ENCODE measurements around the gene ARHGAP26.

ARHGAP26 gene

DNA sequence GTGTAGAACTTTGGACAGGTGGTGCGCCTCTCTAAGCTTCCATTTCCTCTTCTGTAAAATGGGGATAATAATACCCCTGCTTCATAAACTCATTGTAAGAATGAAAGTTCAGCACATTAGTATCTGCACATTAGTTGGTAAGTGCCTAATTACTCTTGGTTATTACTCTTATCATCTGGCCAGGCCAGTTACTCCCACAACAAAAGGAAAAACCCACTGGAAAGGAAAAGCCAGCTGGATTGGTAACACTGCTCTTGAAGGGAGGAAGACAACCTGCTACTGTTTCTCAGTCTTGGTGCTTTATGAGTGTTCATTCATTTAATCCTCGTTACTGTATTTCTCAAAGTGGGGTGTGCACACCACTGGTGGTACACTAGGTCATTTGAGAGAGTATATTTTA is 251.4 kb downstream of the ARHGAP26 start:
- DNase-seq (ENCODE audit: low spot score) = no peak
- TF ChIP-seq, protein P1, sequence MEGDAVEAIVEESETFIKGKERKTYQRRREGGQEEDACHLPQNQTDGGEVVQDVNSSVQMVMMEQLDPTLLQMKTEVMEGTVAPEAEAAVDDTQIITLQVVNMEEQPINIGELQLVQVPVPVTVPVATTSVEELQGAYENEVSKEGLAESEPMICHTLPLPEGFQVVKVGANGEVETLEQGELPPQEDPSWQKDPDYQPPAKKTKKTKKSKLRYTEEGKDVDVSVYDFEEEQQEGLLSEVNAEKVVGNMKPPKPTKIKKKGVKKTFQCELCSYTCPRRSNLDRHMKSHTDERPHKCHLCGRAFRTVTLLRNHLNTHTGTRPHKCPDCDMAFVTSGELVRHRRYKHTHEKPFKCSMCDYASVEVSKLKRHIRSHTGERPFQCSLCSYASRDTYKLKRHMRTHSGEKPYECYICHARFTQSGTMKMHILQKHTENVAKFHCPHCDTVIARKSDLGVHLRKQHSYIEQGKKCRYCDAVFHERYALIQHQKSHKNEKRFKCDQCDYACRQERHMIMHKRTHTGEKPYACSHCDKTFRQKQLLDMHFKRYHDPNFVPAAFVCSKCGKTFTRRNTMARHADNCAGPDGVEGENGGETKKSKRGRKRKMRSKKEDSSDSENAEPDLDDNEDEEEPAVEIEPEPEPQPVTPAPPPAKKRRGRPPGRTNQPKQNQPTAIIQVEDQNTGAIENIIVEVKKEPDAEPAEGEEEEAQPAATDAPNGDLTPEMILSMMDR (IDR thresholded peaks at IDR 0.05) = no peak
- Histone ChIP-seq H3K27ac (no peak overlapping the region), H3K4me3 (no peak overlapping the region)

DNA sequence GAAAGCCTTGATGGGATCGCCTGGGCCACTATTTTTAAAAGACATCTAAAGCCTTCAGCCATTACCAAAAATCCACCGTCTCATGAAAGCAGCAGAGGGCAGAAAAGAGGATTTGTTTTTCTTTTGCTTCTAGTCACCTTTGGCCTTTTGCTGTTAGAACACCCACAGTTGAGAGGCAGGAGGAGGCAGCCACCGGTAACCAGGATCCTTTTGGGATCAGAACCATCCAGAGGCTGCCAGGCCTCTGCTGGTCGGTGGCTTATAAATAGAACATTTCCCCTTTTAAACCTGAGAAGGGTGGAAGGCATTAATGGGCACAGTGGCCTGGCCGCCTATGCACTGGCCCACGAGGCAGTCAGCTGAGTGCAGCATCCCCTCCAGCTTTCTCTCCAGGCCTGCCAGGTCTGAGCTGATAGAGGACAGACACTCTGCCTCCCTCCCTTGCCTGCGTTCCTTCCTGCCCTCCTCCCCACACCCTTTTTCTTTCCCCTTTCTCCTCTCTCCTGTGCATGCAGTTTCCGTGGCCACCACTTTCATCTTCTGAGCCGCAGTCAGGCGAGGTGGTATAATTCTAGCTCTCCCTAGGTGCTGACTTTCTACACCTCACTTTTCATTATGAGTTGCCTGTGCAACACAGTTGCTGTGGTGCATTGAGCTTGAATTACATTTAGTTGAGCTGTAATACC is 253.4 kb downstream of the ARHGAP26 start:
- no peak overlapping the region for H3K4me3 ChIP-seq
- peak overlapping the region in 1 of 2 donors; percentile 59 for H3K27ac ChIP-seq
- TF ChIP-seq, protein P1 (IDR thresholded peaks at IDR 0.05) = no peak
- no peak for DNase-seq (ENCODE audit: low spot score)

DNA sequence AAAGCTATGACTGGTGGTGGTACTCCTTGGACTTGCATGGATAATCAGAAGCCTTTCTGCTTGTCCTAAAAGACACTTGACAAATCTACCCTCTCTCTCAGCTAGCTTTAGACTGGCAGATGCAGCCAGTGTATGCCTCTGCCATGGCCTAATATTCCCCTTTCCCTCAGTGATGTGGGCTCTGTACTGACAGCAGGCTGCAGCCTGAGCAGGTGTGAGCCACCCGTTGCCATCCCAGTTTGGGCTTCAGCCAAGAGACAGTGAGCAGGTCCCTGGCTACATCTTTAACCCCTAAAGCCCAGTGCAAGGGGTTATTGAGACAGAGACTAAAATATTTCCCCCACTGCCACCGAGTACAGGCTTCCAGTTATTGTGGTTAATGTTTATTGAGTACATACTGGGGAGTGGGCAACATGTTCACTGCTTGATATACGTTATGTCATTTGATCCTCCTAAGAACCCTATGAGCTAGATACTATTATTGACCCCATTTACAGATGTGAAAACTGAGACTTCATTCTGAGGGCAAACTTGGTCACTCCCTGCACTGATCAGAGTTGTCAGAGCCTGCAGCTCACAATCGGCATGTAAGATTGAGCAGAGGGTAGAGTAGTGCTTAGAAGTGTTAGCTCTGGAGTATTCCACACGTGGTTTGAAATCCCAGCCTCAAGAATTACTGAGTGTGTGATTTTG is 254.2 kb downstream of the ARHGAP26 start:
- TF ChIP-seq, protein P1 (IDR thresholded peaks at IDR 0.05) = no peak
- Histone ChIP-seq H3K27ac (no peak overlapping the region), H3K4me3 (no peak overlapping the region)
- no peak for DNase-seq (ENCODE audit: low spot score)

DNA sequence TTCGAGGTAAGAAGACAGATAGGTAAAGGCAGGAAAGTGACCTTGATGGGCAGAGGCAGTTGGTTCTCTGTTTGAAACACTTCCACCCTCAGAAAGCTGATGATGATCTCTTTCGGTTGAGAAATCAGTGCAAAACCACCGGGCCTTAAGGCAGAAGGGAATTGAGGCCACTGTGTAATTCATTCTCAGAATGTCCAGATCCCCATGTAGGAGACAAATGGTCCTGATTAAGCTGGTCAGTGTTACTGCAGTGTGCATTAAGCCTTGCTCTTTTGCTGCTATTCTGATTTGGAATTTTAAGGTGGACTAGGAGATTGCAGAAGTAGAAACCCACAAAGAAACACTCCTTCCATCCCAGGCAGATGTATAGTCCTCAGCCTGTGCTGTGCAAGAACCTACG is 255.2 kb downstream of the ARHGAP26 start:
- DNase-seq (ENCODE audit: low spot score) = no peak
- TF ChIP-seq, protein P1 (IDR thresholded peaks at IDR 0.05) = no peak
- Histone ChIP-seq H3K4me3 (no peak overlapping the region), H3K27ac (no peak overlapping the region)

DNA sequence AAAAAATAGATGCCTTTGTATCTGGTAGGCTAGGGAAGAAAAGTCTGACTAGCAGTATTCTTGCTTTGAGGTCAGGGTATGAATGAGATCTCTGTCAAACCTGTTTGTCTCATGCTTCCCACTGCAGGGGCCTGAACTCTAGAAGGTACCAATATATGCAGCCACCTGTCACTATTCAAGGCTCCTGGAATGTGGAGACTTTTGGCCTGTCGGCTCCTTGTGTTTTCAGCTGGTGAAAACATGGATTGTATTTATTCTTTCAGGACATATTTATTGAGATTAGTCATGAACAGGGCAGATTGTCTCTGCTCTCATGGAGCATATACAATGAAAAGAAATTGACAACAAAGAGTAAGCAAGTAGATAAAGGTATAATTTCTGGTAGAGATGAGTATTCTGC is 255.8 kb downstream of the ARHGAP26 start:
- no peak for DNase-seq (ENCODE audit: low spot score)
- no peak overlapping the region for H3K4me3 ChIP-seq
- no peak overlapping the region for H3K27ac ChIP-seq
- TF ChIP-seq, protein P1 (IDR thresholded peaks at IDR 0.05) = no peak

DNA sequence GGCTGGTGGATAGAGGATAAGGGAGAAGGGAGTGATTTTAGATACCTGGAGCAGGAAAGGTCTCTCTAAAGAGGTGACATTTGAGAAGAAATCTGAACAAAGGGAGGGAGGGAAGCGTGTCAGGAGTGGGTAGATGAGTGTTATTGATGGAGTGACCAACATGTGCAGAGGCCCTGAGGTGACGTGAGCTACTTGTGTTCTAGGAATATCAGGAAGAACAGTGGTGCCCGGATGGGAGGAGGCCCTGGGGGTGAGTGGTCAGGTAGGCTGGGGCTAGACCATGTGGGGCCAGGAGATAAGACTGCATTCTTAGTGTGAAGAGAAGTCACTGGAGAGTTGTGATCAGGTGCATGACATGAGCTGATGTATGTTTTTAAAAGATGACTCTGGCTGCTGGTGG is 256.2 kb downstream of the ARHGAP26 start:
- TF ChIP-seq, protein P1 (IDR thresholded peaks at IDR 0.05) = no peak
- DNase-seq (ENCODE audit: low spot score) = no peak
- Histone ChIP-seq H3K4me3 (no peak overlapping the region), H3K27ac (no peak overlapping the region)

DNA sequence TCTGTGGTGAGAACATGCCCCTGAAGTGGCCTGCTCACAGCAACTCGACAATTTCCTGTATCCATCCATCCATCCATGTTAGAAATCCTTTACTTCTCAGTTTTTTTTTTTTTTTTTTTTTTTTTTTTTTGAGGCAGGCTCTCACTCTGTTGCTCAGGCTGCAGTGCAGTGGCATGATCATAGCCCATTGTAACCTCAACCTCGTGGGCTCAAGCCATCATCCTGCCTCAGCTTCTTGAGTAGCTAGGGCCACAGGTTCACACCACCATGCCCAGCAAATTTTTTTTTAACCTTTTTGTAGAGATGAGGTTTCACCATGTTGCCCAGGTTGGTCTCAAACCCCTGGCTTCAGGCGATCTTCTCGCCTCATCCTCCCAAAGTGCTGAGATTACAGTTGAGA is 259.1 kb downstream of the ARHGAP26 start:
- Histone ChIP-seq H3K27ac (no peak overlapping the region), H3K4me3 (no peak overlapping the region)
- TF ChIP-seq, protein P1 (IDR thresholded peaks at IDR 0.05) = no peak
- no peak for DNase-seq (ENCODE audit: low spot score)
